Loucy (cell line): Measurements from ENCODE around the gene AIDA.

Source experiments
- CTCF ChIP-seq: fragments of 200-600 bp; sonication (generic); conservative IDR thresholded peaks from 2 replicates; pipeline ENCODE4 v1.5.1; 2014; ENCODE audit warnings: mild to moderate bottlenecking, antibody characterized with exemption, low read length
- EZH2phosphoT487 ChIP-seq: fragments of 200-600 bp; IDR thresholded peaks from 2 replicates; pipeline ENCODE4 v1.6.1; 2018; ENCODE audit warnings: antibody characterized with exemption, mild to moderate bottlenecking, moderate library complexity, borderline replicate concordance

GRCh38 chr1:222653178-222653827 is 59.0 kb downstream of the AIDA start:
- TF ChIP-seq CTCF (no peak), EZH2phosphoT487 (no peak)
